SHP77 treated with DMSO at 0.1 percent for 48 hours (cell line): ENCODE data around the gene VPS13D.
A peak's percentile ranks its signal among the peaks of the same experiment; 100 is the strongest.
"Not testable (repeated sequence)": the region's sequence is repeated elsewhere in the genome, so short reads cannot be mapped to it uniquely, and the experiment has no call there.

Source experiments
- DNase-seq: peaks from one replicate; lab custom pipeline; 2025; lab: John Stamatoyannopoulos, UW

Gene VPS13D

GRCh38 chr1:12196641-12197482 lies 33.0 kb upstream of the VPS13D start:
- peak; percentile 41 for DNase-seq

GRCh38 chr1:12197483-12197880 lies 32.3 kb upstream of the VPS13D start:
- no peak for DNase-seq

- DNase-seq = no peak
Observed at GRCh38 chr1:12200208-12200607, 29.6 kb upstream of the VPS13D start.

GRCh38 chr1:12201352-12202189 lies 28.3 kb upstream of the VPS13D start:
- DNase-seq = no peak

- no peak for DNase-seq
Observed at GRCh38 chr1:12202190-12202497, 27.7 kb upstream of the VPS13D start.

- DNase-seq = no peak
Observed at GRCh38 chr1:12202577-12202976, 27.3 kb upstream of the VPS13D start.

GRCh38 chr1:12203216-12204007 lies 26.4 kb upstream of the VPS13D start:
- DNase-seq = no peak

GRCh38 chr1:12204140-12204539 lies 25.7 kb upstream of the VPS13D start:
- no peak for DNase-seq

GRCh38 chr1:12204754-12205658 lies 24.8 kb upstream of the VPS13D start:
- no peak for DNase-seq

GRCh38 chr1:12206238-12206637 lies 23.6 kb upstream of the VPS13D start:
- no peak for DNase-seq

- DNase-seq = no peak
Observed at GRCh38 chr1:12206792-12207424, 22.9 kb upstream of the VPS13D start.

- no peak for DNase-seq
Observed at GRCh38 chr1:12208271-12208670, 21.6 kb upstream of the VPS13D start.

- peak; percentile 37 for DNase-seq
Observed at GRCh38 chr1:12208764-12209494, 20.9 kb upstream of the VPS13D start.

GRCh38 chr1:12209495-12209832 lies 20.4 kb upstream of the VPS13D start:
- no peak for DNase-seq

- no peak for DNase-seq
Observed at GRCh38 chr1:12215118-12215961, 14.5 kb upstream of the VPS13D start.

- DNase-seq = no peak
Observed at GRCh38 chr1:12219800-12220199, 10.0 kb upstream of the VPS13D start.

- DNase-seq = no peak
Observed at GRCh38 chr1:12220890-12221289, 8.9 kb upstream of the VPS13D start.

GRCh38 chr1:12222700-12223099 lies 7.1 kb upstream of the VPS13D start:
- not testable (repeated sequence) for DNase-seq

GRCh38 chr1:12224092-12224491 lies 5.7 kb upstream of the VPS13D start:
- DNase-seq = not testable (repeated sequence)
